ENCODE data around the gene GOLGA8N.

The GOLGA8N gene

GRCh38 chr15:32649342-32649741 is 56.1 kb downstream of the GOLGA8N start:
- peaks cover 11% of the 10 kb centered on the region; the same call in 1 of the 2 replicates for H3K36me3 ChIP-seq (ENCODE audit: insufficient read depth, low read length)
- DNase-seq, result no peak
- no peak overlapping the region for H3K27ac ChIP-seq (ENCODE audit: low read length)
- TF ChIP-seq CTCF (IDR thresholded peaks at IDR 0.05; ENCODE audit: borderline replicate concordance, extremely low read depth, low read length, poor library complexity, severe bottlenecking) (peak; percentile 32), EZH2 (IDR thresholded peaks at IDR 0.05; ENCODE audit: borderline replicate concordance, low read depth, low read length, severe bottlenecking) (no peak)
- H3K9me3 ChIP-seq (ENCODE audit: insufficient read depth, low read length, severe bottlenecking), result no peaks in the 10 kb centered on the region
- no peak overlapping the region for H3K9ac ChIP-seq (ENCODE audit: low read depth, low read length)
- H4K20me1 ChIP-seq (ENCODE audit: insufficient read depth, low read length), result no peaks in the 10 kb centered on the region
- H3K4me3 ChIP-seq (ENCODE audit: low read depth in 1 of 2, low read length in 2 of 2), result no peak overlapping the region
- no peak for ATAC-seq (ENCODE audit: insufficient read depth, low read depth)
- no peaks in the 10 kb centered on the region for H3K79me2 ChIP-seq (ENCODE audit: insufficient read depth, low read length)
- H3K4me1 ChIP-seq (ENCODE audit: insufficient read depth, low read length), result no peaks in the 10 kb centered on the region
- H3K27me3 ChIP-seq (ENCODE audit: insufficient read depth, low read length, poor library complexity), result no peaks in the 10 kb centered on the region
- no peak overlapping the region for H2AFZ ChIP-seq (ENCODE audit: low read depth, low read length)
- H3K4me2 ChIP-seq (ENCODE audit: insufficient read depth, low read length), result no peak overlapping the region

- Histone ChIP-seq H3K9me3 (ENCODE audit: insufficient read depth, low read length, severe bottlenecking) (no peaks in the 10 kb centered on the region), H3K4me3 (ENCODE audit: low read depth in 1 of 2, low read length in 2 of 2) (no peak overlapping the region), H3K4me2 (ENCODE audit: insufficient read depth, low read length) (no peak overlapping the region), H3K4me1 (ENCODE audit: insufficient read depth, low read length) (peaks cover 2% of the 10 kb centered on the region; the same call in 1 of the 2 replicates), H3K9ac (ENCODE audit: low read depth, low read length) (no peak overlapping the region), H2AFZ (ENCODE audit: low read depth, low read length) (no peak overlapping the region), H3K79me2 (ENCODE audit: insufficient read depth, low read length) (no peaks in the 10 kb centered on the region), H3K27me3 (ENCODE audit: insufficient read depth, low read length, poor library complexity) (no peaks in the 10 kb centered on the region), H3K27ac (ENCODE audit: low read length) (no peak overlapping the region), H3K36me3 (ENCODE audit: insufficient read depth, low read length) (peaks cover 14% of the 10 kb centered on the region; the same call in 1 of the 2 replicates), H4K20me1 (ENCODE audit: insufficient read depth, low read length) (no peaks in the 10 kb centered on the region)
- ATAC-seq (ENCODE audit: insufficient read depth, low read depth), result peak; percentile 76
- DNase-seq, result peak; percentile 49
- TF ChIP-seq EZH2 (IDR thresholded peaks at IDR 0.05; ENCODE audit: borderline replicate concordance, low read depth, low read length, severe bottlenecking) (no peak), CTCF (IDR thresholded peaks at IDR 0.05; ENCODE audit: borderline replicate concordance, extremely low read depth, low read length, poor library complexity, severe bottlenecking) (peak; percentile 83)
These were observed 58.1 kb downstream of the GOLGA8N start for GRCh38 chr15:32651229-32651837.

- Histone ChIP-seq H3K36me3 (ENCODE audit: insufficient read depth, low read length) (peaks cover 14% of the 10 kb centered on the region; the same call in 1 of the 2 replicates), H3K27me3 (ENCODE audit: insufficient read depth, low read length, poor library complexity) (no peaks in the 10 kb centered on the region), H3K9ac (ENCODE audit: low read depth, low read length) (no peak overlapping the region), H3K4me3 (ENCODE audit: low read depth in 1 of 2, low read length in 2 of 2) (no peak overlapping the region), H3K27ac (ENCODE audit: low read length) (no peak overlapping the region), H4K20me1 (ENCODE audit: insufficient read depth, low read length) (no peaks in the 10 kb centered on the region), H3K9me3 (ENCODE audit: insufficient read depth, low read length, severe bottlenecking) (no peaks in the 10 kb centered on the region), H2AFZ (ENCODE audit: low read depth, low read length) (no peak overlapping the region), H3K4me2 (ENCODE audit: insufficient read depth, low read length) (no peak overlapping the region), H3K4me1 (ENCODE audit: insufficient read depth, low read length) (peaks cover 2% of the 10 kb centered on the region; the same call in 1 of the 2 replicates), H3K79me2 (ENCODE audit: insufficient read depth, low read length) (no peaks in the 10 kb centered on the region)
- DNase-seq, result no peak
- no peak for ATAC-seq (ENCODE audit: insufficient read depth, low read depth)
- TF ChIP-seq CTCF (IDR thresholded peaks at IDR 0.05; ENCODE audit: borderline replicate concordance, extremely low read depth, low read length, poor library complexity, severe bottlenecking) (no peak), EZH2 (IDR thresholded peaks at IDR 0.05; ENCODE audit: borderline replicate concordance, low read depth, low read length, severe bottlenecking) (no peak)
These were observed 58.9 kb downstream of the GOLGA8N start for GRCh38 chr15:32652178-32652577.
